HG03354 (cell line): Measurements from ENCODE around the gene QRFP.
"Not testable (repeated sequence)": the region's sequence is repeated elsewhere in the genome, so short reads cannot be mapped to it uniquely, and the experiment has no call there.

Experiments used
- ATAC-seq: cut with Tn5 transposase; IDR thresholded peaks from one replicate; pipeline ENCODE4 v1.9.1; 2021; ENCODE audit warnings: mild to moderate bottlenecking; ENCODE audit not compliant: unreplicated experiment, poor library complexity, severe bottlenecking

The QRFP gene

GRCh38 chr9:130920762-130921299, 24.2 kb upstream of the QRFP start:
- no peak for ATAC-seq

GRCh38 chr9:130920233-130920632, 23.6 kb upstream of the QRFP start:
- ATAC-seq = no peak

DNA sequence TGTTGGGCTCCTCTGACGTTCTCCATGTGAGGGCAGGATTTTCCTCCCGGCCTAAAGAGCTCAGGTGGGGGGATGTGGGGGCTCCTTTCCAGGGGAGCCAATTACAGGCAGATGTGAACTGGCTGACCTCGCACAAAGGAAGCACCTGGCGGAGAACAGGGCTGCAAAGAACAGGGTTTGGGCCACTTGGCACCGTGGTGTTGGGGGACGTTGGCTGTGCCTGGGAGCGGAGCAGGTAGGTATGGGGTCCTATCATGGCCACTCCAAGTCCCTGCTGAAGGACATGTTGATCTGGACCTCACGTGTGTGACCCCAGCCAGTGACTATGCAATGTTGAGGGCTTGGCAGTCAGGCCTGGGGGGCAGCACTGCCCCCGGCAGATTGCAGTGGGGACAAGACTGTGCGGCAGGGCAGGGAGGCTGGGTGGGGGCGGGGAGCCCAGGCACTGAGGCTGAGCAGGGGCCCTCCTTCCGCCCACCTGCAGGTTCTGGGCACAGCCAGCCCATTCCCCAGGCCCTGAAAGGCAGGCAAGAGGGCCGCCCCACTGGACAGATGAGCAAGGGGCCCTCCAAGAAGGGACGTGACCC, 23.0 kb upstream of the QRFP start:
- no peak for ATAC-seq

- no peak for ATAC-seq
These were observed 22.4 kb upstream of the QRFP start for GRCh38 chr9:130918826-130919558.

DNA sequence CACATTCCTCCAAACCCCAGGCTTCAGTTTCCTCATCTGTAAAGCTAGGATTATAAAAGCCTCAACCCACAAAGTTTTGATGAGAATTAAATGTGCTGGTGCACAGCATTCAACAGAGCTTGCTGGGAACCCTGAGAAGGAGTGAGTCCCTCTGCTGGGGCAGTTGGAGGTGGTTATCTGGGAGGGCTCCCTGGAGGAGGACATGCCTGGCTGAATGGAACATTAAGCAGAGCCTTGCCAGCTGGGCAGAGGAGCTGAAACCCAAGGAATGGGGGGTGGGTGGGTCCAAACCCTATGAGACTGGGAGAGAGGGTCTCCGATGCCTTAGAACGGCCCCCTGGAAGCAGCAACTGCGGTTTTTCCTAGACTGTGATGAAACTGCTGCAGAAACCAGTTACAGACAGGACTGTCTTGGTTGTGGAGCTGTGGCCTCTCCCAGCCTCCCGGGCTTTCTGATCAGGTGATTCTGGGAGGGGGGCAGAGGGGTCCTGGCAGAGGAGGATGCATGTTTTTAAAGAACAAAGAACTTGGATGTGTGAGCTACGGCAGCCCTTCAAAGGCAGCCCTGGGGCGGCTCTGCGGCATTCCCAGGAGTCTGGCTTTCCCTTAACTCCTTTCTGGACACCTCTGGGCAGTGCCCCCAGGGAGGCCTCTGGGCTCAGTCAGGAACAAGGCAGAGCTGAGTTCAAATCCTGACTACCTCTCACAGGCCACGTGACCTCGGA, 21.7 kb upstream of the QRFP start:
- no peak for ATAC-seq

- no peak for ATAC-seq
These were observed 20.8 kb upstream of the QRFP start for GRCh38 chr9:130917168-130917960.

DNA sequence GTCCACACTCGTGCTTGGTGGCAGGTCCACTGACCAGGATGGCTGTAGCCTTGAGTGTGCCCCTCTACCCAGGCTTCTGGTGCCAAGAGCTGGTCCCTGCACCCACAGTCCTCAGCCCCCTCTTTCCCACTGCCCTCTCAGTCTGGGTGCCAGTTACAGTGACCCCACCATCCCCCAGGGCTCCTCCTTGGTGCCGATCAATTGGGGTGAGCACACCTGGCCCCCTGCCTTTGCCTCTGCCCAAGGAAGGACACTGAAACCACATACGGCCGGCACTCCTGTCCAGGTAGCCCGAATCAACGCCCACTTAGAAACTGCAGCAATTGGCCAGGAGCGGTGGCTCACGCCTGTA, 18.5 kb upstream of the QRFP start:
- ATAC-seq = no peak

DNA sequence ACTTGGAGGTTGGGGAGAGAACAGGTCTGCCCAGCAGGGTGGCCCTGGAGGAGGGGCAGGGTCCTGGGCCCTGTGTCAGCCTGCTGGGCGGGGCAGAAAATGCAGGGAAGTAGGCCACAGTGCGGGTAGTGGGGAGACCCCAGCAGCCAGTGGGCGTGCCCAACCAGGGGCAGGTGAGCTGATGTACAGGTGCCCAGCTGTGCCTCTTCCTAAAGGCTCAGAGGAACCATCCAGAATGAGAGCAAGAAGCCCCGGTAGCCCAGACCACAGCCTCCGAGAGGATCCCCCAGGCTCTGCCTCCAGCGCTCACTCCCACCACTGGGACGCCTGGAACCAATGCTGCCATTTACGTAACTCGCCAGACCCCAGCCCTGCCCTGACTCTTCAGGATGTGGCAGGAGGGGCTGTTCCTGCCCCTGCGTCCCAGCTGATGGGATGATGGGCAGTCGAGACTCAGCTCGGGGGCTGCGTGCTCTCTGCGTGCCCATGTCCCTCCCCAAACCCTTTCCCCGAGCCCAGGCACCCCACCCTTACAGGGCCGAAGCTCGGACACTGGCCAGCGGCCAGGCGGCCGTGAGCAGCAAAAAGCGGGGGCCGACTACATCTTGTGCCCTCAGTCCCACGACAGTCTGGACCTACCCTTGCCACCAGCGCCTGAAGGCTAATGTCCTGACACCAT, 17.9 kb upstream of the QRFP start:
- ATAC-seq = no peak

DNA sequence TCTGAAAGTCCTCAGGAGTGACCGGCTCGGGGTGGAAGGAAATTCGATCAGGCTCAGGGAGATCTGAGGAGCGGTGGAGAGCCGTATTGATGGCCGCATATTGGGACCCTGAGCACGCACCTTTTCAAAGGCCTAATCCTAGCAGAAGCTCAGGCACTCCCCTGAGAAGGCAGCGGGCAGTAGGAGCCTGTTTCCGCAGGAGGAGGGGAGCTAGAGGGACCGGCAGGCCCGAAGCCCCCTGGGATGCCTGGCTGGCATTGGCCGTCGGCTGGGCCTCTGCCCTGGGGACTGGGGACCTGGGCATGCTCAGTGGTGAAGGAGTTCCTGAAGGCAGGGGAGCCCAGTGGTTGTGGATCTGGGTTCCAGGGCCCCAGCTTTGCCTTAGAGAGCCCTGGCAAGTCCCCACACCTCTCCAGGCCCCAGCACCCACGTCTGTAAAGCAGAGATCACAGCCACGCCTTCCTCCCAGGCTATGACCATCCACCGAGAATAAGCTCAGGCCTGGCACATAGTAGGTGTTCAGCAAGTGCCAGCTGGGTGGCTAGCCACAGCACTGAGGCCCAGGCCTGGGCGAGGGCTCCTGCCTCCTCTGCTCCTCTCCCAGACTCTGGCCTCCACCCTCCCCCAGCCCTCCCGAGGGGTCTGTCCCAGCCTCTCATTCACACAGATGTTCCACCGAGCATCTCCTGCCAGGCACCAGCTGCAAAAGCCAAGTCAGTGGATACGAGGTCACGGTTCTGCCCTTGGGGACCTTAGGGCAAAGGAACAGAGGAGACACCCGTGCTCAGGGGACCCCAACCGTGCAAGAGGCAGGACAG, 17.2 kb upstream of the QRFP start:
- ATAC-seq = no peak

GRCh38 chr9:130912932-130913598, 16.5 kb upstream of the QRFP start:
- ATAC-seq = no peak

- ATAC-seq = no peak
These were observed 14.8 kb upstream of the QRFP start for GRCh38 chr9:130911254-130912049.

DNA sequence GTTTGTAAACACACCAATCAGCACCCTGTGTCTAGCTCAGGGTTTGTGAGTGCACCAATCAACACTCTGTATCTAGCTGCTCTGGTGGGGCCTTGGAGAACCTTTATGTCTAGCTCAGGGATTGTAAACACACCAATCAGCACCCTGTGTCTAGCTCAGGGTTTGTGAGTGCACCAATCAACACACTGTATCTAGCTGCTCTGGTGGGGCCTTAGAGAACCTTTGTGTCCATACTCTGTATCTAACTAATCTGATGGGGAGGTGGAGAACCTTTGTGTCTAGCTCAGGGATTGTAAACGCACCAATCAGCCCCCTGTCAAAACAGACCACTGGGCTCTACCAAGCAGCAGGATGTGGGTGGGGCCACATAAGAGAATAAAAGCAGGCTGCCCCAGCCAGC, 14.1 kb upstream of the QRFP start:
- ATAC-seq = not testable (repeated sequence)

DNA sequence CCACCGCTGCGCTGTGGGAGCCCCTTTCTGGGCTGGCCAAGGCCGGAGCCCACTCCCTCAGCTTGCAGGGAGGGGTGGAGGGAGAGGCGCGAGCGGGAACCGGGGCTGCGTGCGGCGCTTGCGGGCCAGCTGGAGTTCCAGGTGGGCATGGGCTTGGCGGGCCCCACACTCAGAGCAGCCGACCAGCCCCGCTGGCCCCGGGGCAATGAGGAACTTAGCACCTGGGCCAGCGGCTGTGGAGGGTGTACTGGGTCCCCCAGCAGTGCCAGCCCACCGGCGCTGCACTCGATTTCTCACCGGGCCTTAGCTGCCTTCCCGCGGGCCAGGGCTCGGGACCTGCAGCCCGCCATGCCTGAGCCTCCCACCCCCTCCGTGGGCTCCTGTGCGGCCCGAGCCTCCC, 13.4 kb upstream of the QRFP start:
- not testable (repeated sequence) for ATAC-seq

DNA sequence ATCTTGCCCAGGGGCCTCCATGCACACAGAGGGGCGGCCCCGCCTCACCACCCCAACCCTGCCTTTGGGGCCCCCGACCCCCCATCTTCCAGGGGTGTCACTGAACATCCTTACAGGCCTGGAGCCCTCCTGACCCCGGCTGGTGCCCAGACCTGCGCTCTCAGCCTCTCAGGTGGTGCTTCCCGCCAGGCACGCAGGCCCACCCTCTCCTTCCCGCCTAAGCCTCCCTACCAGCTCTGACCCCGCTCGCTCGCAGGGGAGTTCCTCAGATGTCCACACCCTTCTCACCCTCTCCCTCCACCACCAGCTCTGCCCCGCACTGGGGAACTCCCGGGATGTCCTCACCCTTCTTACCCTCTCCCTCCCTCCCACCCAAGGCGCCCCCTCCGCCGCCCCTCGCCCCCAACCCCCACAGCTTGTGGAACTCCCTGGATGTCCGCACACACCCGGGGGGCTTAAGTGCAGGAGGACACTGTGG, 12.3 kb upstream of the QRFP start:
- ATAC-seq = no peak

DNA sequence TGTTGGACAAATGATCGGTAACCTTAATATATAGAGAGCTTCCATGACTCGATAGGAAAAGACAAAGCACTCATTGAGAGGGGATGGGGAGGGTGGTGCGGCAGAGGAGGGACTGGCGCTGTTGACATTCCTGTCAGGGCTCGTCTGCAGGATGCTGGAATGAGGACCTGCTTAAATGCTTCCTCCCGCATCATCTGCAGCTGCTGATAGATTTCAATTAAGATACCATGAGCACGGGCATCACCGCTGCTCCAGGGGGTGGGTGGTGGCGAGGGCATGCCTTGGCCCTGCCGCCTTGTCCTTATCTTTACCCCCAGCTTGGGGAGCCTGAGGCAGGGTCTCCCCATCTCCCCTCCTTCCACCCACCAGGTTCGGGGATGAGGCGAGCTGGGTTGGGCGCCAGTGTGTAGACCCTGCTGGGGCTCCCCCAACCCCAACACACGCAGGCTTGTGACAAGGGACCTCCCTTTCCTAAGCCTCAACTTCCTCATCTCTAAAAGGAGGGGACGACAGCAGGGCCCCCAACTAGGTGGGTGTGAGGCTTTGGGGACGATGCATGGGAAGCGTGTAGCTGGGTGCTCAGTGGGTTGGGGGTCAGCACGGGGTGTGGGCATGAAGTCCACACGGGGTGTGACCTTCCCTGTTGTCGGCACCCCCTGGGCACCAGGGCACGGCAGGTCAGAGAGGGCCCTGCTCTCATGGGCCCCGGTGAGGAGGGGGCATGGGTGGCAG, 11.7 kb upstream of the QRFP start:
- ATAC-seq = no peak

GRCh38 chr9:130906735-130907416, 10.3 kb upstream of the QRFP start:
- ATAC-seq = no peak
